COLO668 (cell line): ENCODE measurements around the gene EIPR1.
"Not testable (repeated sequence)": the region's sequence is repeated elsewhere in the genome, so short reads cannot be mapped to it uniquely, and the experiment has no call there.

Experiments used
- DNase-seq: peaks from one replicate; lab custom pipeline; 2025; ENCODE audit not compliant: unreplicated experiment; lab: John Stamatoyannopoulos, UW

Gene EIPR1

DNA sequence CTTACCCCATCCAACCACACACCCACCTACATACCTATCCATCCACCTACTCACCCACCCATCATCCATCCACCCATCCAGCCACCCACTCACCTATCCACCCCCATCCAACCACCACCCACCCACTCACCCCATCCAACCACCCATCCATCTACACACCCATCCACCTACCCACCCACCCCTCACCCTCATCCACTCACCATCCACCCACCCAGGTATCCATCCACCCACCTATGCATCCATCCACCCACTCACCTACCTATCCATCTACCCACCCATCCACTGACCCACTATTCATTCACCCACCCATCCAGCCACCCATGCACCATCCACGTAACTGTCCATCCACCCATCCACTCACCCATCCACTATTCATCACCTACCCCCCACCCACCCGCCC, 194.8 kb downstream of the EIPR1 start:
- DNase-seq: no peak

DNA sequence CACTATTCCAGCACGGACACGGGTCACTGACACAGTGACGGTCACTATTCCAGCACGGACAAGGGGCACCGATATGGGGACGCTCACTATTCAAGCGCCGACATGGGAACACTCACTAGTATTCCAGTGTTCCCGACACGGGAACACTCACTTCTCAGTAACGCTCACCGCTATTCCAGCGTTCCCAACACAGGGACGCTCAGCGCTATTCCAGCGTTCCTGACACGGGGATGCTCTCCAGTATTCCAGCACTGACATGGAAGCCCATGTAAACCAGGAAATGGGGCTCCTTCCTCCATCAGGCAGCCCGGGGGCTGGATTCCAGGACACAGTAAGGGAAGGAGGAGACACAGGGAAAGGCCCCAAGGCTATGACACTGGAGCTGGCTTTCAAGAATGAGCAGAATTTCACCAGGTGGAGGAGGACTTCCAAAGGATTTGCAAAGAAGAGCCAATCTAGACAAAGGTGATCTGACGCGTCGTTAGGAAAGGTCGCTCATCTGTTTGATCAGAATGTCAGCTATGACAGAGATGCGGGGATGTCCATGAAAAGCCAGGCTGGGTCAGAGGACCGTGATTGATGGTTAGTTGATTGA, 196.1 kb downstream of the EIPR1 start:
- DNase-seq: no peak

DNA sequence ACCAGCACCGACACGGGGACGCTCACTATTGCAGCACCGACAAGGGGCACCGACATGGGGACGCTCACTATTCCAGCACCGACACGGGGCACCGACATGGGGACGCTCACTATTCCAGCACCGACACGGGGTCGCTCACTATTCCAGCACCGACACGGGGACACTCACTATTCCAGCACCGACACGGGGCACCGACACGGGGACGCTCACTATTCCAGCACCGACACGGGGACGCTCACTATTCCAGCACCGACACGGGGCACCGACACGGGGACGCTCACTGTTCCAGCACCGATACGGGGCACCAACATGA, 196.8 kb downstream of the EIPR1 start:
- not testable (repeated sequence) for DNase-seq

DNA sequence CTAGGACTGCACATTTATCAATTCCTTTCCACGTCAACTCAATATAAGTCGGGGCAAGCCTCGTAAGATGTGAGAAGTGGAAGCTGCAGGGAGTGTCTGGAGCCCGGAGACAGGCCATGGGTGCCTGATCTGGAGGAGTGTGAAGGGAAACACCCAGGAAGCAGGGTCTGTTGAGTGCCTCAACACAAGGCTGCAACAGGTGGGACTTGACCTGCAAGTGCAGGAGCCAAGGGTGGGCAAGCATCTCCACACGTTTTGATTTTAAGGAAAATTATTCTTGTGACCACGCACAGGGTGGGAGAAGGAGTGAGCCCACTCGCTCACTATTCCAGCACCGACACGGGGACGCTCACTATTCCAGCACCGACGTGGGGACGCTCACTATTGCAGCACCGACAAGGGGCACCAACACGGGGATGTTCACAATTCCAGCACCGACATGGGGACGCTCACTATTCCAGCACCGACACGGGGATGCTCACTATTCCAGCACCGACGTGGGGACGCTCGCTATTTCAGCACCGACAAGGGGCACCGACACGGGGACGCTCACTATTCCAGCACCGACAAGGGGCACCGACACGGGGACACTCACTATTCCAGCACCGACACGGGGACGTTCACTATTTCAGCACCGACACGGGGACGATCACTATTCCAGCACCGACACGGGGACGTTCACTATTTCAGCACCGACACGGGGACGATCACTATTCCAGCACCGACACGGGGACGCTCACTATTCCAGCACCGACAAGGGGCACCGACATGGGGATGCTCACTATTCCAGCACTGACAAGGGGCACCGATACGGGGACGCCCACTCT, 197.3 kb downstream of the EIPR1 start:
- no peak for DNase-seq

DNA sequence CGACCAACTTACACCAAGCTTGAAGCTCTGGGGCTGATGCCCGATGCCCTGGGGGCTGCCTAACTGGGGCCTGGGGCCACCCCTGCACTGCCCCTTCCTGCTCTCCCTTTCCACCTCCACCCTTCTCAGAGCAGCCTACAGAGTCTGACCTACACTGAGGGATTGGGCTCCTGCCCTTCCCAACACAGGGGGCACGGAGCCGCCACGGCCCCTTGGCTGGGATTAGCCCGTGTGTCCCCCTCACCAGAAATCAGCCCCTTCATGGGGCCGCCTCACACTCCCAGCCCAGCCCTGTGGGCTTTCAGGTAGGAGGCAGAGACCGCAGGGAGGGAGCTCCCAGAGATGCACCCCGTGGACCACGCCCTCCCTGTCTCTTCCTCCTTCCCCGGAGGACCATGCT, 198.0 kb downstream of the EIPR1 start:
- no peak for DNase-seq

DNA sequence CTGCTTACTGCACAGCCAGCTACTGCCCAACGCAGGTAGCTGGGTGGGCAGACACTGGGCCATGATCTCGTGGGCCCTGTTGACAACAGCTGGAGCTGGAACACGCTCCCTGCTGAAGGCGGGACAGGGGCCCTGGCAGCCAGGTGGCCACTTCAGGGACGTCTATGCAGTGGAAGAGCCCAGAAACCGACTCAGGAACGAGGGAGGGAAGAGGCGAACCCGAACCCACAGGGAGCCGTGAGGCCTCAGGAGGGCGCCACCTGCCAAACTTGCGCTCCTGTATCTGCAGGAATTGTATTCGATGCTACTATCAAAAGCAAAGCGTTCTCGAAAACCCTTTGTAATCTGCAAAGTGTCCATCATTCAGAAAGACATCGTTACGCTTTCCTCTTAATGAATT, 198.4 kb downstream of the EIPR1 start:
- DNase-seq: no peak

DNA sequence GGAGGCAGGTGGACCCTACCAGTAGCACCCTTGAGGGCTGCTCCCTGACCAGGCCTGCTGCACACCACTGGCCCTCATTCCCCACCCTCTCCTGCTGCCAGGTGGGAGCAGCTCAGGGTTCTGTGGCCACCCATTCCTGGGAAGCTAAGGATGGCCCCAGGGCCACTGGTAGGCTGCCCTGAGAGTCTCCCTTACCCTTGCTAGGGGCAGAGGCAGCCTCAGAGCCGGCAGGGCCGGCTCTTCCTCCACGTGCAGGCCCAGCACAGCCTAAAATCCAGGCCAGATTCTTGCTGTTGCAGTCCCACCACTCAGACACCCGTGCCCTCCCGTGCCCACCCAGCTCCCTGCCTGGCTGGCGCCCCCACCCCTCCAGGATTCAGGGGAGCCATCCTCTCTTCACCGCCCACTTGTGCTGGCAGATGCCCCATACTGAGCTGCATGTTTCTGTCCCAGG, 199.0 kb downstream of the EIPR1 start:
- no peak for DNase-seq

DNA sequence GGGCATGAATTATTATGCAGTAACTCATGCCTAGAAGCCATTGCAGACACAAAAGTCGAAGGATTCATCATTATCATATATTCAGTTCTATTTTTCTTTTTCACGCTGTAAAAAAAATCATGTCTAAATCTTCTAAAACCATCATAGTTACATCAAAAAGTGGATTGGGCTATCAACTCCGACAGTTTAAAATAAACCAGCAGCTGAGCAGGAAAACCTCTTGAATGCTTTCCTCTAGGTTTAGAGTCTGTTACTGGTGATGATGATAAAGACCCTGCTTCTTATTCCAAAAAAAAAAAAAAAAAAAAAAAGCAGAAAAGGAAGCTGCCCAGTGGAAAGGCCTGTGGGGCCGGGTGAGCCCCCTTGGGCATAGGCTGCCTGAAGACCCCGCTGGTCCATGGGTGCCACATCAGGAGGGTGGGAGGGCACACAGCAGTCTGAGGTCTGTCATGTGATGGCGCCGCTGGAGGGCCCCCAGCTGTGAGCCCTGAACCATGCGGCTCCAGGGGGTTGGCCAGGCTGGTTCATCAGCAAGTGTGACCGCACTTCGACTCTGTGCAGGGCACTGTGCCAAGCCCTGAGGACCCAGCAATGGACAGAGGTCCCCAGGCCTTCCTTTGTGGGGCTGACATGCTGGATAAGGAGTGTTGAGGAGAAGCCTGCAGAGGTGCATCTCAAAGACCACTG, 199.6 kb downstream of the EIPR1 start:
- DNase-seq: no peak

DNA sequence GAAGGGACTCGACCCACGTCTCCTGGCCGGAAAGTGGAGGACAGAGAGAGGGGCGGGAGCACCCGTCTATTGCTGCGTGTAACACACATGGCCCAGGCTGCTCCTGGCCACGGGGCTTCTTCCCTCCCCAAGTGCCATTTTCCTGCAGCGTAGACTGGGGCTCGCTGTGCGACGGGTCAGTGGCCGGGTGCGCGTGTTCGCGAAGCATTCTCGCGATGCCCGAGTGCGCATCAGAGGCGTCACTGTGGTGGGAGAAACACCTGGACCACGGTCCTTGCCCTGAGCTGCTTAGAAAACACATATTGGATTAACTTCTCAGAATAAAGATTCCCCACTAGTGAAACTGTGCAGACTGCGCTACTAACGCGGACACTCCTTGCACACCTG, 200.8 kb downstream of the EIPR1 start:
- no peak for DNase-seq

DNA sequence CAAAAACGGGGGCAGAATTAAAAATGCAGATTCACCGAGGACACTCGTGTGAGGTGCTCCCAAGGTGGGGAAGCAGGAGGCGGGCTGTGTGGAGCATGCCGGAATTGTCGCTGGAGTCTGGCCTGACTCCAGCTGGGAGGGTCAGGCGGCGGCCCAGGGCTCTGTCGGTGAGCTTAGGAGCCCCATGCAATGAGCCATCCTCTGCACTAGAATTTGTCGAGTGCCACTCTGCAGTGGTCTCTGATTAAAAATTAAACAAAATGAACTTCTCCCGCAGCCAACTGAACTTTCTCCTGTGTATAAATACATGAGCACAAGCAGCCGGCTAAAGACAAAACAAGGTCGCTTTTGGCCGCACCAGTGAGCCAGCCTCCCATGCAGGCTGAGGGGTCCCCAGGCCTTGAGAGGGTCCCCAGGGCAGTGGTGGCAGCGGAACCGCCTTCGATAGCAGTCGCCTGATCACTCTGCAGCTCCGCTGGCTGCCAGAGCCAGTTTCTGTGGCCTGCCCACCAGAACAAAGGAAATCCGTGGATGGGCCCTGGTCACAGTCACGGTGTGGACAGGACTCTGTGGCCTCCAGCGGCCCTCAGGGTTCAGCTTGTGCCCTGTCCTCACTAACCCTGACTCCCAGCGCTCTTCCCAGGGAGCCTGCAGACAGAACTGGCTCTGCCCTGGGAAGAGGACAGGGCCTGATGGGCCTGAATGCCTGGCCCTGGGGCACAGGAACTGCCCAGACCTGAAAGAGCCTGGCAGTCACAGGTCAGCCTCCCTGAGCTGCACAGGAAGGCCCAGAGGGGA, 201.3 kb downstream of the EIPR1 start:
- DNase-seq: no peak

DNA sequence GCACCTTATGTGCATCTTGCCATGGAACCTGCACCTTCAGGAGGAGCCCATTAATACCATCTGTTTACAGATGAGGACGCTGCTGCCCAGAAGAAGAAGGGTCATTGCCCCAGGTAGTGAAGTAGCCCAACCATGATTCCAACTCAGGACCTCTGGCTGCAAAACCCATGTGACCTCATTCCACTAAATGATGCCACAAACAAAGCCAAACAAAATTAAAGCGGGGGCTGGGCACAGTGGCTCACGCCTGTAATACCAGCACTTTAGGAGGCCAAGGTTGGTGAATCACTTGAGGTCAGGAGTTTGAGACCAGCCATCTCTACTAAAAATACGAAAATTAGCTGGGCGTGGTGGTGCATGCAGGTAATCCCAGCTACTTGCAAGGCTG, 202.1 kb downstream of the EIPR1 start:
- no peak for DNase-seq

DNA sequence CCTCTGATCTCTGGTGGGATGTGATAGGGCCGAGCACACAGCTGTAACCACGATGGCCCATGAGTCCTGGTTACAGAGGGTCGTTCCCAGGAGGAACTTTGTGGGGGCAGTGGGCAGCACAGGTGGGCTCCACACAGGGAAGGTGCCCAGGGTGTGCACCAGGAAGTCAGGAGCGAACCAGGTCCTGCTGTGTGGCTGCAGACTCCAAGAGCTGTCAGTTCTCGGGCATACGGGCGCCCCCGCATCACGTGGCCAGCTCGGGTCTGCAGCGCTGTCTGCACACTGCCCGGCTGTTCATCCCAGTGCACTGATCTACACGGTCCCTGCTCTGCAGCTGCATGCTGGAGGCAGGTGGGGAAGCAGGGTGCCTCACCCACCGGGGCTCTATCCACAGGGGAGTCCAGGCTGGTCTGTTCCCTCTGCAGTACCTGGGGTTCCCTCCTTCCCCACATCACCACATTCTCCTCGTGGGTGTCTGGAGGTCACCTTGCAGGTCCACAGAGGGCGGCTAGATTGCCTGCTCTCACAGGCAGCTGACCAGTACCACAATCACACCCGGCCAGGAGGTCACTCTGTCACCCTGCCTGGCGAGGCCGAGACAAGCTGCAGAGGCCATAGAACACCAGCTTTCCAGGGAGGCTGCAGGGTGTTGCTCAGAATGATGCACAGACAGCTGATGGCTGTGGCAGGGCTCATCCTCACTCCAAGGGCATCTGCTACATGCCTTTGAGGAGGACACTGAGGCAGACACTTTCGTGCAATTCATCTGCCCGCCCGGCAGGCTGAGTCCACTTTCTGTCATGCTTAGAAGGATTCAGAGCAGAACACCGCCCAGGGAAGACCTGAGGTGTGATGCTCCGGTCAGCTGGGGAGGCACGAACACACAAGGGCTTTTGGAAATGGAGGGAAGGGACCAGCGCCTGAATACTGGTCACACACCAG, 202.7 kb downstream of the EIPR1 start:
- no peak for DNase-seq

DNA sequence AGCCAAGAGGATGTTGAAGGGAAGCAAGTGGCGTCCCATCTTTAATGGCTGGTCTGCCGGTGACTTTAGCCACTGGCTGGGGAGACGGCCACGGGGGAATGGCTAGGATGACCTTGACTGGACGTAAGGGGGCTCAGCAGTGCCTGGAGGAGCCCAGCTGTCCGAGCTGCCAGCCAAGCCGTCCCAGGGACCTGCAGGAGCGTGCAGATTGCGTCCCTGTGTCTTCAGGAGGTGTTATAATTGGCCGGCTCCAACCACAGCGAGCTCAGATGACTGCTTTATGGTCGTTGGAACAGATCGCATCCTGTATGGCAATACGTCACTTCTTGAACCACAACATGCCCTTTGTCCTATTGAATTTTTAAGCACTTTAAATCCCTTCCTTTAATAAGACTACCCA, 204.6 kb downstream of the EIPR1 start:
- no peak for DNase-seq

DNA sequence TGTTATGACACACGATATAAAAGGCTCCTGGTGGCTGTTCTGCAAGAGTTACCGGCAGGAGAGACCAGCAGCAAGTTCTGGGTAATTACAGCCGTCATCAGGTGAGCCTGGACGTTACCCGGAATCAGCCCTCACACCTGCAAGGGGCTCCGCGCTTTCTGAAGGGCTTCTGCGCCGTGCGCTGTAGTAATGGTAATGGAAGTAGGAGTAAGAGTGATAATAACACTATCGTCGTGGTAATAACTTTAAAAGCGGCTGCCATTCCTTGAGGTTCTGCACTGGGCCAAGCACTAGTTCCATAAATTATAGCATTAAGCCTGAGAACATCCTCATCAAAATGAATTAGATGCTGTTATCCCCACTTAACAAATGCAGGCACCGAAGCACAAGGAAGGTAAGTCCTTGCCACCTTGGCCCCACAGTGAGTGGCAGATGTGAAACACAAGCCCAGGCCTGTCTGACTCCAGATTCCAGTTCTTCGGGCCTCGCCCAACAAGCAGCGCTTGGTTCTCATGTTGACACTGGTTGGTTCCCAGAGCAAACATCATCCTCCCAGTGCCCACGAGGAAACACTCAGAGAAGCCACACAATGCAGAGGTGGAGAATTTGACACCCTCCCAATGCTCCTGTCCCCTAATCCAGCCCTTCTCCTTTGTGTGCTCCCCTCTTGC, 205.2 kb downstream of the EIPR1 start:
- peak; percentile 40 for DNase-seq

DNA sequence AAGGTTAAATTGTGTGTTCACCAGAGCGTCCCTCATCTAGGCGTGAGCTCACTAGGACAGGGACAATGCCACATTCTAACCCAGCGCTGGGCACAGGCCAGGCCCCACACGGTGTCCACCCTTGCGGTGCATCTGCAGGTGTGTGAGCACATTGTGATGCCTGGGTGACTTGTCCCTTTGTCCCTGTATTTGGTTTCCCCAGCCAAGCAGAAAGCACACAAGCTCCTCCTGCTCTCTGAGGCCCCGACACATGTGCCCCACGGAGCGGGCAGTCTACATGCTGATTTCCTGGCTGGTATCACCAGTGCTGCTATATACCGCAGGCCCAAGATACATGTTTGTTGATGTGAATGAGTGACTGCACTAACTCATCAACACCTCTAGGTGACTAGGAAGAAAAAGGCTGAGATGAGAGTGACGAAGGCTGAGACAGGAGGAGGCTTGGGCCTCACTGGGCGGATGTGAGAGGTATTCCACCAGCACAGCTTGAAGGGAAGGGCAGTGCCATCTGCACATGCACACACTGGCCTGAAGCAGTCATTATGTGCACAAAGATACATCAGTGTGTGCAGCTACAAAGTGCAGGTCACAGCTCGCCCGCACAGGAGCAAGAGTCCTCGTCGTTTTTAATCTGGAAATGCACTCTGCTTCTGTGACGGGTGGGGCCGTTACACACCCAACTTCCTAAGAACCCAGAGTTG, 205.9 kb downstream of the EIPR1 start:
- DNase-seq: no peak

DNA sequence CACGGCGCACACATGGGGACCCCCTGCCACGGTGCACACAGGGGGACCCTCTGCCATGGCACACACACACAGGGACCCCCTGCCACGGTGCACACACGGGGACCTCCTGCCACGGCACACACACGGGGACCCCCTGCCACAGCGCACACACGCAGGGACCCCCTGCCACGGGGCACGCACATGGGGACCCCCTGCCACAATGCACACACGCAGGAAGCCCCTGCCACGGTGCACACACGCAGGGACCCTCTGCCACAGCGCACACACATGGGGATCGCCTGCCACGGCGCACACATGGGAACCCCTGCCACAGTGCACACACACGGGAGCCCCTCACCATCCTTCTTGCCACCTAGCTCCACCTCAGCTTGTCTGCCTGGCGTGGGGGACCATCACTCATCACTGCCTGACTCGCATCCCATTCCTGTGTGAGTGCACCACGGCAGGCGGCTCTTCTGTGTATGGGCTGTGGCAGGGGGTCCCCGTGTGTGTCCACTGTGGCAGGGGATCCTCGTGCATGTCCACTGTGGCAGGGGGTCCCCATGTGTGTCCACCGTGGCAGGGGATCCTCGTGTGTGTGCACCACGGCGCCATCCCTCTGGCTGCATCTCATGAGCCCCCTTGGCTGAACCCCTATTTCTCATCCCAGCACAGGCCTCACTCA, 206.7 kb downstream of the EIPR1 start:
- no peak for DNase-seq

DNA sequence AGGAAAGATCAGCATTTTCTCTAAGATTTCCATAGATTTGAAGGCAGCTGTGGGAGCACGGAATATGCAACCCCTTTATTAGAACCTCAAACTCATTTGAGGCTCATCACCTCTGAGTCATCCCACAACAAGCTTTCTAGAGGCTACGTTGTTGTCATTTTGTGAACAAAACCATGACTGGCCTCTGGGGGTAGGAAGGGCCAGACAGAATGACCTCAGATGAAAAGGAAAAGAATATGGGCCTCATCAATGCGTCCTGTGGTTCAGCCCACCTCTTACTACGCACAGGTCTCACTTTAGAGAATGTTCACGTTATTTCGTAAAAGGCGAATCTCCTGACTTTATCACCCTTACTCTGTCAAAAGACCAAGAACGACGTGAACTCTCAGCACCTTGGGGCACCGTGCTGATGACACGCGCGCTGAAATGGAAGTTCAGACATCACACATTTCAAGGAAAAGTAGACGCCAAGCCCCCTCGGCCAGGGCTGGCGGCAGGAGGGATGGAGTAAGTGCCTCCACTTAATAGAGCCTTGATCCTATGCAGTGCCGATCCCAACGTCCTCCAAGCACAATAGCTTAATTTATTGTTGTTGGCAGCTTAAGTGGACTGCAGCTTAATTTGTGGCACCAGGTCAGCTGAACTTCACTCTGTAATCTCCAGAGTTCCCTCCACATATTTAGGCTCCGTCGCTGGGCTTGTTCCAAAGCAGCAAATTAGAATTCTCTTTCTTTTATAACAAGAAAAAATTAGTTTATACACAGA, 208.3 kb downstream of the EIPR1 start:
- DNase-seq: no peak
